H54 (cell line): ENCODE results near the gene PFKL.

Experiments
- DNase-seq: peaks from one replicate; pipeline ENCODE4 v3.0.0; 2011; ENCODE audit warnings: low spot score, mixed read lengths; ENCODE audit not compliant: insufficient read length
- FAIRE-seq: peaks from 3 replicates; lab custom pipeline; 2011; peaks lifted over from hg19 to GRCh38; lab: Jason Lieb, UNC
- POLR2A ChIP-seq: IDR thresholded peaks from 2 replicates; pipeline ENCODE4 v1.6.1; 2011; ENCODE audit warnings: low read depth, mild to moderate bottlenecking, low read length

PFKL gene

DNA sequence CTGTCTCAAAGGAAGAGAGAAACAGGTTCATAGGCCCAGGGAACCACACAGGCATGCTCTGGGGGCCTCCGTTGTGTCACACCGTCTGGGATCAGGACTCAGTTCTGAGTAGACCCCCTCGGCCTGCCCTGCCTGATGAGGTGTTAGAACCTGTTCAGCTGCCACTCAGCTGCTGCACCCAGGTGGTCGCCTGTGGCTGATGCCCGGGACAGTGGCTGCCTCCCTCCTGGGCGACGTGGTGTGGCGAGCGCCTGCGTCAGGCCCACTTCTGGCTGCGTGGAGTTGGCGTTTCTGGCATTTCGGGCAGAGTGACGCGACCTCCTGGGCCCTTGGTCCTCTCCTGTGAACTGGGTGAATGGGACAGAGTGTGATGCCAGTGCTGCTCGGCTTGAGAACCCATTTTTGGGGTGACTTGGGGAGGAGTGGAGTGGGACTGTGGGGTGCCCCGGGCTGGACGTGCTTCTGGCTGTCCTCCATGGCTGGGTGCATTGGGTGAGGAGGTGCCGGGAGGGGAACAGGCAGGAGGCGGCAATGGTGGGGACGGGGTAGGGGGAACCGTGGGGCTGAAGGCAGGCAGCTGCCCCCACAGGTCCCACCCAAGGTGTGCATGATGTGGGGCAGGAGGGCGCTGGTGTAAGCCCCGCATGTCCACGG lies 28.5 kb downstream of the PFKL start:
- FAIRE-seq (no peak), DNase-seq (no peak)
- TF ChIP-seq POLR2A = no peak

DNA sequence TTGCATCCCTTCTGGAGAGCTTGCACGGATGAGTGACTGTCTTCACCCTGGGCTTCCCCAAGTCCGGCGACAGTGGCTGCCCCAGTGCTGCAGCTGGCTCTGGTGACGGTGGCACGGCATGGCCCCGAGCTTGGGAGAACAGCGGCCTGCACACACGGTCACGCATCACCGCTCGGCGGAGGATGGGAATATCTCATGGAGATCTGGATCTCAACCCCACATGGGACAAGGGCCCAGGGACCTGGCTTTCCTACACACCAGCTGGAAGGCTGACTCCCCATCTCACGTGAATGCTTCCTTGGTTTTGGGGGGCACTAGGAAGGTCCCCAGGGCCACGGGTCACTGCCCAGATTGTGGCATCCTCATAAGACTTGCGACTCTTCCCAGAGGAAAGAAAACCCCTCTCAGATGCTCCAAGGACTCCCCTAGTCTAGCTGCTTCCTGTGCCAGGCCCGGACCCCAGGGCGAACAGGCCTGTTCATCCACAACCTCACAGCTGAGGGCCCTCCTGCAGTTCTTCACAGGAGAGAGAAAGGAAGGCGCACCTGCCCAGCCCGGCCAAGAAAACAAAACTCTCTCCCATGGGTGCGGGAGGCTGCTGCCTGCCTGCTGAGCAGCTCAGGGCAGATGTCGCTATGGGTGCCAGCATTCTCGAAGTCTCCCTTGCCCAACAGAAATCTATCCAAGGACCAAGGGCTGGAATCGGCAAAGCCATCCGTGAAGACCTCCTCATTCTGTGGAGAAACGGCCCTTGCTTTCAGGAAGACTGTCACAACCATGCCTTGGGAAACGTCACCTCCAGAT lies 29.4 kb downstream of the PFKL start:
- no peak for TF ChIP-seq POLR2A
- FAIRE-seq = no peak
- no peak for DNase-seq

DNA sequence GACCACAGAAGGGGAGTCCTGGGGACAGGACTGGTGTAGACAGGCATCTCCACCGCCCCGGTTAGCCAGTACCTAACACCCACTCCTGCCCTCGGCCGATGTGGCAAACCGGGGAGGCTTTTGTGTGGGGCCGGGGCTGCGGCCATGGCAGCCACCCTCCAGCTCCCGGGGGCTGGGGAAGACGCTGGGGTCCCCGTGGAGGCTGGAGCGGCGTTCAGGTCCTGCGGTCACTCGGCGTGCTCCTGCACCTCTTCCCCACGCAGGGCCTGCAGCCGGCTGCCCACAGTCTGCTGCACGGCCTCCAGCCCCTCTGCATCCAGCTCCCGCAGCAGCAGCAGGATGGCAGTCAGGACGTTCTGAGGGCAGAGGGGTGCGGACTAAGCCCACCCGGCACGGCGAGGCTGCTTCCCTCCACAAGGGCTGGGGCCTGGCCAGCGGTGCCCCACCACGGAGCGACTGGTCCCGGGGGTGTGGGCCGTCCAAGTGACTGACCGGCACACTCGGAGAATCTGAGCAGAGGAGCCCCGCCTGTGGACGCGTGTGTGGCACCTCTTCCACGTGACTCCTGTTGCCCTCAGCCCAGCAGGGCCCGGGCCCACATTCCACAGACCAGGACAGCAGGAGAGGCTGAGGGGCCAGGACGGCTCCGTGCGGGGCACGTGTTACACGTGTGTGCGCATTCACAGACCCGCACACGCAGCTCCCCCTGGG lies 30.3 kb downstream of the PFKL start:
- no peak for TF ChIP-seq POLR2A
- no peak for FAIRE-seq
- no peak for DNase-seq

DNA sequence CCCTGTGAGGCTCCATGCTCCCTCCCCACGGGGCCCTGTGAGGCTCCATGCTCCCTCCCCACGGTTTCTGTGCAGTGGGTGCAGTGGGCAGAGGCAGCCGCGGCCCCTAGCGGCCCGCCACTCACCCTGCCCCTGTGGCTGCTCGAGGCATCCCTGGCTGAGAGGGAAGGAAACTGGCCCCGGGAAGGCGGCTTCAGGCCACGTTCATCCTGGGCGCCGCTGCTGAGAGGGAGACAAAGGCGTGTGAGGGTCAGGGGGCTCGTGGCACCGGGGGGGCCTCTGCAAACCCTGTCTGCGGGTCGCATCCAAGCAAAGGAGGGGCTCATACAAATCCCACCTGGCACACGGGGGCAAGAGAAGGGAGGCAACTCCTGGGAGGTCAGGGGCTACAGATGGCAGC lies 30.8 kb downstream of the PFKL start:
- DNase-seq (no peak), FAIRE-seq (no peak)
- no peak for TF ChIP-seq POLR2A

DNA sequence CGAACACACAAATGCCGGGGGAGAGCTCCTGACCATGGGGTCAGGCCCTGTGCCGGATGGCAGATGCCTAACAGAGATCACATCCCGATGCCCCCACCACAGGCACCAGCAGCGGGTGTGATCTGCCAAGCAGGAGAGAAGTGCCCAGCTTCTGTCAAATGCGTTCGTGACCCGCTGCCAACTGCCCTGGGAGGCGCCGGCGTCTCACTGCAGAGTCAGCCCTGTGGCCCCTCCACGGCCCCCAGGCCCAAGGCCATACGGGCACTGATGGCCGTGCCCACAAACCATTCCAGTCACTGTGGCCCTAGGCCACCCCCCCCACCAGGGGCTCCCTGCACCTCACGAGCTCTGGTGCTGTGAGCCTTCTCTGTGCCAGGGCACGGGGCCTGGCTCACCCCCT lies 31.4 kb downstream of the PFKL start:
- FAIRE-seq (no peak), DNase-seq (no peak)
- no peak for TF ChIP-seq POLR2A

DNA sequence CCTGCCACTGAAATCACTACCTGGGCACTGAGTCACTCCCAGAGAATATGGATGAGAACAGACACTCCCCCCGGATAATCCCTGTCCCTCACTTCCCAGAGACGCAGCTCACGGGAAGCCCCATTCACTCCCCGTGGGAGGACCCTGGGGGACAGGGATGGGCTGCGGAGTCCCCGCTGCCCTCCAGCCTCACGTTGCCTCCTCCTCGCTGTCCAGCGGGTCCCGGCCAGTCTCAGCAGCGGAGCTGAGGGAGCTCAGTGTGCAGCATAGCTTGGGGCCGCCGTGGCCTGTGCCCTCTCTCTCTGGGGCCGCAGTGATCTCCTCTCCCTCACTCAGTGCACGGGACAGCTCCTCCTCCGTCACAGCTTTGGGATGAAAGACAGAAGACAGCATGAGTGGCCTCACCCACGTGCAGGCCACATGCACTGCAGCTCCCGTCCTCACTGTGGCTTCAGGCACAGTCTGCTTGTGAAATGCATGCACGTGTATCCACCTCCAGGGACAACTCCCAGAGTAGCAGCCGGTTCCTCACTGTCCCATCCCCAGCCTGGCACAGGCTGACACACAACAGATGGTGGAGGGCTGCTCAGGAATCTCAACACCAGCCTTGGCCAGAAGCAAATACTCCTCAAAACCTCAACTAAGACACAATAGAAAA lies 31.9 kb downstream of the PFKL start:
- FAIRE-seq (no peak), DNase-seq (no peak)
- no peak for TF ChIP-seq POLR2A

DNA sequence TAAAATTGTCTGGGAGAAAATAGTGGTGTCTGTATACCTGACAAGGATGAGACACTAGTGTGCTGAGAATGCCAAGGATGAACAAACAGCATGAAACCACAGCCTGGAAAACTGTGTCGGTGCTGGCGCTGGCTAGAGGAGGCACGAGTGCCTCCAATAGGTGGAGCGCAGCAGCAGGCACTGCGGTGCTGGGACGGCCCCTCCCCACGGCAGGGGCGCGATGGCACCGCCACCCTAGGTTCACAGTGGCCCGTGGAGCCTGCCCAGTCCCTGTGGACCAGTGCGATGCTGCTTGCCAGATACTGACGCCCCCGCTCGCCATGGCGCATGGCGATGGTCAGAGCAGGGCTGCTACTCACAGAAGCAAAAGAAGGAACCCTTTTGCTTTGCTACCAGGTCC lies 32.5 kb downstream of the PFKL start:
- FAIRE-seq = no peak
- no peak for TF ChIP-seq POLR2A
- no peak for DNase-seq

DNA sequence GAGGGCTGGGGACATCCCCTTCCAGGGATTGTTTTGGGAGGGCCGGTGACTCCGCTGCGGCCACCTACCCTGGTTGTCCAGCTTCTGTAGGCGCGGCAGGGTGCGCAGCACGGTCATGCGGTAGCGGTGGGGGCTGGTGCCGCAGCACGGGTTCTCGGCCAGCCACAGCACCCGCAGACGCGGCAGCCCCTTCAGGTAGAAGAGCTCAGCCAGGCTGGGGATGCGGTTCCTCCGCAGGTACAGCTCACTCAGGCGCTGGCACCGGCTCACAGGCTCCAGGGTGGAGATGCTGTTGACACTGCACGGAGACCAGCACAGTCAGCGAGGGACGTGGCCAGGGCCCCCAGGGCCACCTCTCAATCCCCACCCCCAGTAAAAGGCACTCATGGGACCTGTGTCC lies 33.1 kb downstream of the PFKL start:
- DNase-seq = no peak
- no peak for FAIRE-seq
- TF ChIP-seq POLR2A = no peak

DNA sequence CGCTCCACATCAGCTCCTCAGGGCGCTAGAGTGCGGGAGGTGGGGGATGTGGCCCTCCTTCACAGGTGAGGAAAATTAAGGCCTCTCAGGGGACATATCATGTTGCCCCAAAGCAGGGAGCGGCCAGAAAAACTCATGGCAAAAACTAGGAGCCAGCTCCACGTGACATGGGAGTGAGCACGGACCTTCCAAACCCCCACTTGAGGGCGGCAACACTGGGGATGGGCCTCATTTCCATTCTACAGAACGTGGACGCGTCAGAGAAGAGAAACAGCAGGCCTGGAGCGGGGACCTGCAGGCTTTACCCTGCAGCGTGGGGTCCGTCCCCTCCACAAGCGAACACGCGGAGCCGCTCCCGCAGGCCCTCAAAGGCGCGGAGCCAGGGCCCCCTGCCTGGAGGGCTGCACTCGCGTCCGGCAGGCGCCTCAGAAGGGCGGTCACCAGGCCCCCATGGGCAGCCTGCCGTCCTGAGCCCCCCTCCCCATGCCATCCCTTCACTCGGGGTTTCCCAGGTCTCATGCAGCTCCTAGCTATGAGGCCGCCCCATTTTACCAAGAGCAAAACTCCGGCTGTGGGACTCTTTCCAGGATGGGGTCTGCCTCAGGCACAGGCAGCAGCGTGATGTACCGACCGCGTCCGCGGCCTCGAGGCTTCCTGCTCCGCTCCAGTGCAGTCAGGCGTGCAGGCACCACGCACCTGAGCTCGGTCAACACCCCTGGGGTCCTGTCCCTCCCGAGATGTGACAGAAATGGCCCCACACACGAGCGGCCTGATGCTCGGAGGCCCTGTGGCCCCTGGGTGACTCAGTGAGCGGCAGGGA lies 33.9 kb downstream of the PFKL start:
- DNase-seq (no peak), FAIRE-seq (no peak)
- TF ChIP-seq POLR2A = no peak

DNA sequence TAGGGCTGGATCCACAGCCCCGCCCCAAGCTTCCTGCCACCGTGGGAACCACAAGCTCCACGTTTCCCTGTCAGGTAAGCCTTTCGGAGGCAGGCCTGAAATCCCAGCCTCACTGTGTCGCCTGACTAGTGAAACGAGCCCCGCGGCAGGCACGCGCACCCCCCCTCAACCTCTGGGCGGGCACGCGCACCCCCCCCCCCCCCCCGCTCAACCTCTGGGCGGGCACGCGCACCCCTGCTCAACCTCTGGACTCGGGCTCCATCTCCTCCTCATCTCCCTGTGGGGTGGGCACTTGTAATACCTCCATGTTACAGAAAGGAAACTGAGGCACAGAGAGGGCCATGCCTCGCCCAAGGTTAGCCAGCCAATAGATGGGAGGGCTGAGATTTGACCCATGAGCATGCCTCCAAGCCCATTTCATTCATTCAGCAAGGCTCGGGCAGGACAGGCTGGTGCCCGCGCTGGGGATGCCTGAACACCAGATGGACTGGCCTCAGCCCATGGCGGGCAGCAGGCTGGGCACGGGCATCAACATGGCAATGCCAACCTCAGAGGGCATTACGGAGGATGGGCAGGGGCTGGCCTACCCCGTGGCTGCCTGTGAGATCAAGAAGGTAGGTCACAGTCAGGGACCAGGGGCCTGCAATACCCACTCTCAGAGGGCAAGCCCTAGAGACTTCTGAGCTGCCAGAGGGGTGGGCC lies 34.6 kb downstream of the PFKL start:
- FAIRE-seq (no peak), DNase-seq (no peak)

DNA sequence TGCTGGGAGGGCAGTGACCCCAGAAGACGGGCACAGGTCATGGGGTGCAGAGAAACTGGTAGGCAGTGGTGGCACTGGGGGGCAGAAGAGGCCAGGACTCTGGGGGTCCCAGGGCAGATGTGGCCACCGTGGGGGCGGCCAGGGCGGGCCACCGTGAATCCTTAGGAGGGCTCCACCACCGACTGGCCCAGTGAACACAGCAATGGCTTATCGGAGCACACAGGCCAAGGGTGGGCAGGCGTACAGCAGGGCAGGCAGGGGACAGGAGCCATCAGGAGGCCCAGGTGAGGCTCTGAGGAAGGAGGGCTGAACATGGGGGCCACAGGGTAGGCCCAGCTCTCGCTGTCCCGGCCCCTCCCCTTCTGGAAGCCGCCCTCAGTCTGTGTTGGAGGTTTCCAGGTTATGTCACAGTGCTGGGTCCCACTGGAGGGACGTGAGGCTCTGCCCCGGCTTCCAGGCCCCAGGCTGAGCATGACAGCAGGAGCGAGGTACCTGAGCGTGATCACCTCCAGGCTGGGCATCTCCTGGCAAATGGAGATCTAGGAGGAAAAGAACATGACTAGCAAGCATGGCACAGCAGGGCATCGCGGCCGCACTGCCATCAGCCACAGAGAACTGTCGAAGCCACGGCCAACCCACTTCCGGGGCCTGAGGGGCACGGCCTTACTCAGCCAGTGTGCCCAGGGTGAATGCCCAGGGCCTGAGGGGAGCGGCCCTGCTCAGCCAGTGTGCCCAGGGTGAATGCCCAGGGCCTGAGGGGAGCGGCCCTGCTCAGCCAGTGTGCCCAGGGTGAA lies 35.6 kb downstream of the PFKL start:
- no peak for TF ChIP-seq POLR2A
- no peak for FAIRE-seq

More for the DNA sequence above, 34.6 kb downstream of the PFKL start:
- no peak for TF ChIP-seq POLR2A

DNA sequence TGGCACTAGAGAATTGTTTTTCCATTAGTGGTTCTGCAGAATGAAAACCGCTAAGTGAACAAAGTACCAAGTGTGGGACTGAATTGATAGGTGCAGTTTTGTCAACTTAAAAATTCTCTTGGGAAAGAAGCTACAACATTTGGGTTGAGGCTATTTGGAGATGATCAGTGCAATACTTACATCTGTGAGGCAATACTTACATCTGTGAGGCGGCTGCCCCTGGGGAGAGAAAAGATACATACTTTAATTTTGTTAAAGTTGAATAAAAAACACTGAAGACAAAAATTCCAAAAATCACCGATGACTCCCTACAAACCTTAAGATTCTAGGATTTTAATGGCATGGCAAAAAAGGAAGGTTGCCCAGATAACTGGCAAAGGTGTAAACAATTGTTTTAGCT lies 37.6 kb downstream of the PFKL start:
- DNase-seq (no peak), FAIRE-seq (no peak)
- TF ChIP-seq POLR2A = no peak

More for the DNA sequence above, 35.6 kb downstream of the PFKL start:
- DNase-seq = no peak
